Vagina (tissue), 2 donors: Measurements from ENCODE around the gene DUSP5. TPM values are rescaled to one million over a fixed set of nuclear protein-coding genes. Genes with fewer than 3 reads are reported as not detected.

Experiments
- DNase-seq, 2 donors: peaks; one replicate each; pipeline ENCODE4 v3.0.0-alpha.2; 2017; ENCODE audit errors: extremely low spot score in 2 of 2
- H3K27ac ChIP-seq: fragments of 200-600 bp; sonication (generic); one replicate; pipeline ENCODE4 v1.5.1; 2019
- H3K27me3 ChIP-seq: fragments of 200-600 bp; sonication (generic); one replicate; pipeline ENCODE4 v1.5.1; 2019
- H3K36me3 ChIP-seq, 2 donors: fragments of 200-600 bp; sonication (generic); one replicate each; pipeline ENCODE4 v1.5.1; 2017 to 2019
- H3K4me1 ChIP-seq: fragments of 200-600 bp; sonication (generic); one replicate; pipeline ENCODE4 v1.5.1; 2019
- H3K4me3 ChIP-seq, 2 donors: fragments of 200-600 bp; sonication (generic); 1 replicate in 1 of 2; 2 replicates in 1 of 2; pipeline ENCODE4 v1.5.1; 2016 to 2019
- H3K9me3 ChIP-seq: fragments of 200-600 bp; sonication (generic); one replicate; pipeline ENCODE4 v1.5.1; 2019
- POLR2A ChIP-seq, 2 donors: fragments of 450-650 bp; IDR thresholded peaks; one replicate each; pipeline ENCODE4 v1.6.1; 2017; ENCODE audit warnings: antibody characterized with exemption in 2 of 2, mild to moderate bottlenecking in 2 of 2, moderate library complexity in 2 of 2
- POLR2AphosphoS5 ChIP-seq, 2 donors: sonication (generic); formaldehyde crosslinking; IDR thresholded peaks; one replicate each; pipeline ENCODE4 v1.9.0; 2017; ENCODE audit warnings: antibody characterized with exemption in 2 of 2, mild to moderate bottlenecking in 2 of 2, low read depth in 1 of 2; ENCODE audit not compliant: insufficient read depth in 1 of 2
- intact Hi-C: fragments of 100-400 bp; cut with DNase I; formaldehyde crosslinking; loops from one replicate; pipeline ENCODE4 v1.15.1; 2023
- total RNA-seq: library from RNA; depleted of rRNA; stranded (reverse); fragments of >200 nt; gene quantifications from one replicate; pipeline ENCODE4 v1.2.3, GENCODE V29; 2016
- TF ChIP-seq, protein P1 (sequence below), 3 experiments: fragments of 450-650 bp in 2 of 3; fragments of 200-600 bp in 1 of 3; sonication (generic) in 1 of 3; IDR thresholded peaks; one replicate each; pipeline ENCODE4 v1.5.1; 2017 to 2019; ENCODE audit warnings: antibody characterized with exemption in 3 of 3, mild to moderate bottlenecking in 2 of 3, moderate library complexity in 2 of 3

The DUSP5 gene
- total RNA-seq, 1 donor from 2014 or later: 75.1 TPM

DNA sequence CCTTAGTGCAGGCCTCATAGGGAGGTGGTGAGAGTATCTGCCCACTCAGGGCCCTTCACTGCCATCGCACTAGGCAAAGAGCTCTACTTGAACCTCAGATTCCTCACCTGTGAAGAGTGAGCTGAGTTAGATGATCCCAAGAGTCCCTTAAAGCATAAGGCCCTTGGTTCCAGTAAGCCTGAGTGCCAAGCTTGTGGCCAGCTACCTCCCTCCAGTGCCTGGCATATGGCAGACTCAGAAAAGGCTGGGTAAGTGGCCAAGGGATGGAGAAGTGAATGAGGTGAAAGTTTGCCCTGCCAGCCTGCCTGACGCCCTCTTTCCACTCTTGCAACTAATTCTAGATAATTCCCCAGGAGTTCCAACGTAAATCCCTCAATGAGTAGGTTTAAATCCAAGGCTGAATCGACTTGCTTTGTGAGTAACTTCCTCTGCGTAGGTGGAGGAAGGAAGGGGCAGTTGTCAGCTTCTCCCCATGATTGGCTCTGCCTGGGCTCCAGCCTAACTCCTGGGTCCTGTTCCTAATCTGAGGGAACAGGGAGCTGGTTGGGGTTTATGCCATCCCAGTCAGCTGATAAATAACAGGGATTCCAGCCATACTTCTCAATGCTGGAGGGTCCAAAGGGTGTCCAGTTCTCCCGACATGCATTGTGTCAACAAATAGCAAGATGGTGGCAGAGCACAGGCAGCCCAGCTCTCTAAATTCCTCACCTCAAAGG, 14.2 kb downstream of the DUSP5 start:
- Histone ChIP-seq H3K36me3 (peaks cover 0 to 12% of the 10 kb centered on the region in 2 donors), H3K4me3 (no peak overlapping the region), H3K27me3 (no peaks in the 10 kb centered on the region), H3K27ac (peak overlapping the region; percentile 7), H3K9me3 (no peaks in the 10 kb centered on the region), H3K4me1 (no peaks in the 10 kb centered on the region)
- intact Hi-C loops: no loop called here
- no peak for TF ChIP-seq POLR2A (IDR thresholded peaks at IDR 0.05)
- TF ChIP-seq, protein P1, sequence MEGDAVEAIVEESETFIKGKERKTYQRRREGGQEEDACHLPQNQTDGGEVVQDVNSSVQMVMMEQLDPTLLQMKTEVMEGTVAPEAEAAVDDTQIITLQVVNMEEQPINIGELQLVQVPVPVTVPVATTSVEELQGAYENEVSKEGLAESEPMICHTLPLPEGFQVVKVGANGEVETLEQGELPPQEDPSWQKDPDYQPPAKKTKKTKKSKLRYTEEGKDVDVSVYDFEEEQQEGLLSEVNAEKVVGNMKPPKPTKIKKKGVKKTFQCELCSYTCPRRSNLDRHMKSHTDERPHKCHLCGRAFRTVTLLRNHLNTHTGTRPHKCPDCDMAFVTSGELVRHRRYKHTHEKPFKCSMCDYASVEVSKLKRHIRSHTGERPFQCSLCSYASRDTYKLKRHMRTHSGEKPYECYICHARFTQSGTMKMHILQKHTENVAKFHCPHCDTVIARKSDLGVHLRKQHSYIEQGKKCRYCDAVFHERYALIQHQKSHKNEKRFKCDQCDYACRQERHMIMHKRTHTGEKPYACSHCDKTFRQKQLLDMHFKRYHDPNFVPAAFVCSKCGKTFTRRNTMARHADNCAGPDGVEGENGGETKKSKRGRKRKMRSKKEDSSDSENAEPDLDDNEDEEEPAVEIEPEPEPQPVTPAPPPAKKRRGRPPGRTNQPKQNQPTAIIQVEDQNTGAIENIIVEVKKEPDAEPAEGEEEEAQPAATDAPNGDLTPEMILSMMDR (IDR thresholded peaks at IDR 0.05): no peak
- TF ChIP-seq POLR2AphosphoS5 (IDR thresholded peaks at IDR 0.05; ENCODE audit: insufficient read depth in 1 of 2, low read depth in 1 of 2): no peak
- no peak for DNase-seq

DNA sequence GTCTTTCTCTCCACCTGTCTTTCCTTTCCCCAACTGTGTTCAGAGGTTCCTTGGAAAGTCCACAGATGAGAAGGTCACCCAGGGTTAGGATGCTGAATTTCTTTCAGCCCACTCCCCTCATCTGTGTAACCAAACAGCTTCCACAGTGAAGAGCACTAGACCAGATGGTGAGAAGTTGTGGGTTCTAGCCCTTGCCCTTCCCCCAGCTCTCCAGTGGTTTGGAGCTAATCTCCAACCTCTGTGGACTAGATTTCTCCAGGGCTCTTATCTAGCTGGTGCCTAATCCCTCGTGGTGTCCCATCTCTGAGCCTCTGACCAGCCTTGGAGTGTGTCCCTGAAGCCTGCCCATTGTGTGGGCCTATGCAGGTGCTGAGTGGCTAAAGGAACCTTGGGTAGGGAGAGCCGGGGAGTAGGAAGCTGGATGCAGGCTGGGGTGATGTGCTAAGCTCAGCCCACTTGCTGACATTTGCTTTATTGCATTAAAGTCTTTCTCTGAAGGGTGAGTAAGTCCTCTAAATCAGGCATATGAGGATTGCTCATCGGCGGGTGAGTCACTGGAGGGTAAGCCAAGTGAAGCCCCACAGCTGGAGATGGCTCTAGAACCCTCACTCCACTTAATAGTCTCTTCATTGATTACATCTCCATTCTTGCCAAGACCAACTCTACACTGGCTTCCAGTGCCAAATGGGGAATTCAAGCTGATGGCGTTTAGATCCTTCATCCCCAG, 14.9 kb downstream of the DUSP5 start:
- H3K4me3 ChIP-seq: no peak overlapping the region
- peak overlapping the region; percentile 7 for H3K27ac ChIP-seq
- DNase-seq: no peak
- TF ChIP-seq POLR2A (IDR thresholded peaks at IDR 0.05) (no peak), POLR2AphosphoS5 (IDR thresholded peaks at IDR 0.05; ENCODE audit: insufficient read depth in 1 of 2, low read depth in 1 of 2) (no peak)
- TF ChIP-seq, protein P1 (IDR thresholded peaks at IDR 0.05): no peak
- H3K4me1 ChIP-seq: no peaks in the 10 kb centered on the region
- no peaks in the 10 kb centered on the region for H3K9me3 ChIP-seq
- peaks cover 0 to 12% of the 10 kb centered on the region in 2 donors for H3K36me3 ChIP-seq
- intact Hi-C loops: no loop called here
- H3K27me3 ChIP-seq: no peaks in the 10 kb centered on the region

DNA sequence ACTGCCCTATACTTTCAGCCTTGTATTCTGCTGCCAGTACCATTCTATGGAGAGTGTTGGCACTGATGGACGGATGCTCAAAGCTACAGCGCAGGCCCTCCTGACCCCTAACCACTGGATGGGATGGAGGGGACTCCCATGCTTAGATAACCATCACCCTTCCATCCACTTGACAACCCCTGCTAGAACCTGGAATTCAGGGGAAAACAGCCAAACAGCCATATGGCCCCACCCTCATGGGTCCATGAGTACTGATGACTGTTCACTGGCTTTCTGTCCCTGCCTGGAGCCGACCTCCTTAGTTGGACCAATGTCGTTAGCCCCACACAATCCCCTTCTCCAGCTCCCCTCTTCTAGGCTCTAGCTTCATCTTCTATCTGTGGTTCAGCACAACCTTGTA, 16.2 kb downstream of the DUSP5 start:
- intact Hi-C loops: no loop called here
- no peaks in the 10 kb centered on the region for H3K9me3 ChIP-seq
- H3K27me3 ChIP-seq: no peaks in the 10 kb centered on the region
- H3K27ac ChIP-seq: no peak overlapping the region
- no peaks in the 10 kb centered on the region for H3K4me1 ChIP-seq
- H3K36me3 ChIP-seq: peaks cover 0 to 12% of the 10 kb centered on the region in 2 donors
- TF ChIP-seq POLR2AphosphoS5 (IDR thresholded peaks at IDR 0.05; ENCODE audit: insufficient read depth in 1 of 2, low read depth in 1 of 2) (no peak), POLR2A (IDR thresholded peaks at IDR 0.05) (no peak)
- TF ChIP-seq, protein P1 (IDR thresholded peaks at IDR 0.05): no peak
- no peak overlapping the region for H3K4me3 ChIP-seq
- DNase-seq: no peak

DNA sequence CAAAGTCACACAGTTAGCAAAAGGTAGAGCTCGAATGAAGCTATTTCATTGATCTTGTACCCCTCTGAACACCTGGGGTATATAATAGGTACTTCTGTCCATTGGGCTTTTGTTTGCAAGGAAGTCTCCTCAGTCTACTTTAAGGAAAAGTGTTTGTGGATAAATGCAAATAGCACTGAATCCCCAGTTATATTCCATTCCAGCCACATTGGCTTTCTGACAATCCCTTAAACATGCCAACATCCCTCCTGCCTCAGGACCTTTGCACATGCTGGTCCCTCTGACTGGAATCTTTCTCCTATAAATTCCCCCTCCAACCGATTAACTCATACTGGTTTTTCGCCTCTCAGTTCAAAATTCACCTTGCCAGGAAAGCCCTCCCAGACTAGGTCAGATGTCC, 17.1 kb downstream of the DUSP5 start:
- Histone ChIP-seq H3K36me3 (peaks cover 0 to 12% of the 10 kb centered on the region in 2 donors), H3K4me3 (no peak overlapping the region), H3K27ac (no peak overlapping the region), H3K27me3 (no peaks in the 10 kb centered on the region), H3K4me1 (no peaks in the 10 kb centered on the region), H3K9me3 (no peaks in the 10 kb centered on the region)
- intact Hi-C loops: no loop called here
- TF ChIP-seq, protein P1 (IDR thresholded peaks at IDR 0.05): no peak
- TF ChIP-seq POLR2AphosphoS5 (IDR thresholded peaks at IDR 0.05; ENCODE audit: insufficient read depth in 1 of 2, low read depth in 1 of 2) (no peak), POLR2A (IDR thresholded peaks at IDR 0.05) (no peak)
- DNase-seq: no peak
